Measurements from ENCODE around the gene SPINT1. TPM values are rescaled to one million over a fixed set of nuclear protein-coding genes. Genes with fewer than 3 reads are reported as not detected.

Gene SPINT1
- total RNA-seq (2022; extraction: Qiagen RNA extraction): 0.59 to 0.94 TPM (median 0.67 TPM) in 5 replicates

GRCh38 chr15:40843885-40844695, at the start of gene SPINT1:
Gene SPINT1, plus strand, starts transcription at chr15:40844048. Its CDS starts 507 bp downstream, at chr15:40844555.

GRCh38 chr15:40807028-40807887, 36.6 kb upstream of the SPINT1 start, which contains the start of the genes DNAJC17 and ZFYVE19:
Gene DNAJC17, minus strand, starts transcription at chr15:40807473. Its CDS starts 27 bp downstream, at chr15:40807446.
Gene ZFYVE19, plus strand, starts transcription at chr15:40807089. Its CDS starts 501 bp downstream, at chr15:40807590.

DNA sequence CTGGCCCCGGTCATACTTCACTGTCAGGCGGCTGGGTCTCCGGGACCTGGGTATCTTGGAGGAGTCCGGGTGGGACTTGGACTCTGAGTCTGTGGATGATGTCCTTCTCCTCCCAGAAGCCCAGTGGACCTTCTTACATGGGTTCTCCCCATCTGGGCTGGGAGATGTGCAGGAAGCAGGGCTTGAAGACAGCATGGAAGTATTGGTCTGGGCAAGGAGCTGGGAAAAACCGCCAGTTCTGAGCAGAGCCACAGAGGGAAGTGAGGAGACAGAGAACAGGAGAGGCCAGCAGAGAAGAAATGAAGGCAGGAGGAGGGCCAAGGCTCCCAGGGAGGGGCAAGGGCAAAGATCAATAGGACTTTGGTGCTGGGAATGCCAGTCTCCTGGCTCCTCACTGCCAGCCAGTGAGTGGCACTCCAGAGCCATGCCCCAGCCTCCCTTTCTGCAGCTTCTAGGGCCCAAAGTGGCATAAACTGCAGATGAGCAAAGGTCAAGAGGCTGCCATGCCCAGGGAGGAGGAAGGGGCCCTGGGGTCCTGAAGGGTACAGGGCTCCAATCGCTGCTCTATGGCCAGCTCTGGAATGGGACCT, 15.3 kb upstream of the SPINT1 start, which contains the start of gene PPP1R14D:
Gene PPP1R14D, minus strand, starts transcription at position 262 of the 590 bp plus-strand sequence. Its CDS starts 67 bp downstream, at position 195.

DNA sequence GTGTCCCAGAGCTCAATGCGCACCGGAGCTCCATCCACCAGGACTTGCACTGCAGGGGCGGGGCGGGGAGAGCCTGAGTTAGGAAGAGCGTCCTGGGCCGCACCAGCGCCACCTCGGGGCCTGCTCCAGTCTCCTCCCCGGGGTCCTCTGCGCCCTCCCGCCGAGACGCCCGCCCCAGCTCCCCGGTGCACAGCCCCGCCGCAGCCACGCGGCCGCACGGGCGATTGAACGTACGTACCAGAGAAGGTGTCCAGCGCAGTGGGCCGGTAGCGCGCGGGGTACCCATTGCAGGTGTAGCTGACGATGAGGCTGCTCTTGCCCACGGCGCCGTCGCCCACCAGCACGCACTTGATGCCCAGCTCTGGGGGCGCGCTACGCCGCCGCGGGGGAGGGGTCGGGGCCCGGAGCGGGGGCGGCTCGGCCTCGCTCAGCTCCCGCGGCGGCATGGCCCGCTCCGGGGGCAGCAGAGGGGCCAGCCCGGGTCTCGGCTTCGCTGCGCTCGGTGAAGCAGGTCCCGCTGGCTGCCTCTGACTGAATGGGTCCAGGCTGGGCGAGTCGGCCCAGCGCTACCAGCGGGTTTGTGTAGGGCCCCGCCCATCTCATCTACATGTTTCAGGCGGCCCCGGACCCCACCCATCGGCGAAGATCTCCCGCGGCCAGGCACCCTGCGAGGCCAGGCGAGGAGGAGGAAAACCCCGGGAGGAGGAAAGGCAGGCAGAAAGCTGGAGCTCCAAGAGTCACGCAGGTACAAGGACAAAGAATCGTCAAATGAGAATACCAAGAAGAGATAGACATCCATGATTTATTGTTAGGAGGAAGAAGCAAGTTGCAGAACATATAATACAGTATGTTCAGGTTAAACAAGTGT, 30.1 kb downstream of the SPINT1 start, which contains the start of gene RHOV:
Gene RHOV, minus strand, starts transcription at position 541 of the 868 bp plus-strand sequence. Its CDS starts 95 bp downstream, at position 446.

GRCh38 chr15:40893733-40894680, 50.2 kb downstream of the SPINT1 start, which contains the start of gene VPS18:
Gene VPS18, plus strand, starts transcription at chr15:40894450. Its CDS starts 319 bp downstream, at chr15:40894769.

Other genes with a start within 250 kb of the SPINT1 start
- gene KNL1, start 249.8 kb upstream of the SPINT1 start, total RNA-seq (2022; extraction: Qiagen RNA extraction): 5.3 to 8.7 TPM (median 8.0 TPM) in 5 replicates
- 17.7 to 23.7 TPM (median 20.5 TPM) in 5 replicates for gene RAD51, start 148.9 kb upstream of the SPINT1 start, total RNA-seq (2022; extraction: Qiagen RNA extraction)
- 21.6 to 24.4 TPM (median 22.1 TPM) in 5 replicates for gene RMDN3, start 88.8 kb upstream of the SPINT1 start, total RNA-seq (2022; extraction: Qiagen RNA extraction)
- 6.0 to 7.9 TPM (median 7.0 TPM) in 5 replicates for gene GCHFR, start 80.0 kb upstream of the SPINT1 start, total RNA-seq (2022; extraction: Qiagen RNA extraction)
- 0.04 to 0.10 TPM (median 0.05 TPM) in 3 of 5 replicates, not detected in the others for gene C15orf62, start 74.1 kb upstream of the SPINT1 start, total RNA-seq (2022; extraction: Qiagen RNA extraction)
- 13.8 to 16.5 TPM (median 16.1 TPM) in 5 replicates for gene ZFYVE19, start 37.0 kb upstream of the SPINT1 start, total RNA-seq (2022; extraction: Qiagen RNA extraction)
- 21.1 to 28.9 TPM (median 25.8 TPM) in 5 replicates for gene DNAJC17, start 36.6 kb upstream of the SPINT1 start, total RNA-seq (2022; extraction: Qiagen RNA extraction)
- gene PPP1R14D, start 15.3 kb upstream of the SPINT1 start, total RNA-seq (2022; extraction: Qiagen RNA extraction): 0.14 to 0.21 TPM (median 0.19 TPM) in 3 of 5 replicates, not detected in the others
- 3.7 to 4.3 TPM (median 3.7 TPM) in 5 replicates for gene RHOV, start 30.2 kb downstream of the SPINT1 start, total RNA-seq (2022; extraction: Qiagen RNA extraction)
- 19.7 to 25.8 TPM (median 24.5 TPM) in 5 replicates for gene VPS18, start 50.4 kb downstream of the SPINT1 start, total RNA-seq (2022; extraction: Qiagen RNA extraction)
- gene DLL4, start 85.3 kb downstream of the SPINT1 start, total RNA-seq (2022; extraction: Qiagen RNA extraction): 1.8 to 2.8 TPM (median 2.8 TPM) in 5 replicates
- 7.5 to 13.3 TPM (median 8.8 TPM) in 5 replicates for gene CHAC1, start 109.4 kb downstream of the SPINT1 start, total RNA-seq (2022; extraction: Qiagen RNA extraction)

All from A549 treated with dexamethasone at 1 μM for 4 hours (cell line).